Measurements from ENCODE around the gene NSD2. TPM values are rescaled to one million over a fixed set of nuclear protein-coding genes. Genes with fewer than 3 reads are reported as not detected.

The NSD2 gene
- total RNA-seq, 1 experiment from 2014 or later, result 122 TPM

DNA sequence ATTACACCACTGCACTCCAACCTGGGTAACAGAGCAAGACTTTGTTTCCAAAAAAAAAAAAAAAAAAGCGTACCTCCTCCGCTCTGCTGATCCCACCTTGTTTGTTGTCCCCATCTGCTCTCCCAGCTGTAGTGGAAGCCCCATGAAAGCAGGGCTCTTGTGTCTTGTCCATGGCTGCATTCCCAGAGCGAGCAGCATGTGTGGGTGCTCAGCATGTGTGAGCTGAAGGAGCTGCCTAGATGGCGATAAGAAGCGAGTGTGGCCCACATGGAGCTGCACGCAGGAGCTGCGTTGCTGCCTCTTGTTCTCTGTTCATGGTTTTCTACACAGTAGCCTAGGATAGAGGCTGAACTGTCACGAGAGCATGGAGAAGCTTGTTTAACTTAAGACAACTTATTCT is 12.4 kb downstream of the NSD2 start:
- Mint-ChIP-seq H3K4me3 (ENCODE audit: unreplicated experiment) (no peak overlapping the region), H3K27me3 (ENCODE audit: insufficient read depth, unreplicated experiment) (no peaks in the 10 kb centered on the region), H3K36me3 (ENCODE audit: insufficient read depth, unreplicated experiment) (peaks cover 36% of the 10 kb centered on the region), H3K9me3 (ENCODE audit: unreplicated experiment) (no peaks in the 10 kb centered on the region), H3K4me1 (ENCODE audit: low read depth, unreplicated experiment) (peaks cover 23% of the 10 kb centered on the region), H3K27ac (ENCODE audit: unreplicated experiment) (no peak overlapping the region)
- H3K27me3 ChIP-seq (replicated peaks; ENCODE audit: control insufficient read depth, insufficient read depth, low read length), result no peaks in the 10 kb centered on the region
- ChIA-PET CTCF (interaction anchor here (0.6 to 0.9 kb wide), 3 partner anchors 16 to 17 kb away, joined by 3 to 9 read pairs (median 5); no protein-coding TSS in a partner anchor), POLR2A (no interaction called here)
- intact Hi-C loops (cut with micrococcal nuclease; ENCODE audit: unreplicated experiment), result no loop called here
- TF ChIP-seq, protein P1, sequence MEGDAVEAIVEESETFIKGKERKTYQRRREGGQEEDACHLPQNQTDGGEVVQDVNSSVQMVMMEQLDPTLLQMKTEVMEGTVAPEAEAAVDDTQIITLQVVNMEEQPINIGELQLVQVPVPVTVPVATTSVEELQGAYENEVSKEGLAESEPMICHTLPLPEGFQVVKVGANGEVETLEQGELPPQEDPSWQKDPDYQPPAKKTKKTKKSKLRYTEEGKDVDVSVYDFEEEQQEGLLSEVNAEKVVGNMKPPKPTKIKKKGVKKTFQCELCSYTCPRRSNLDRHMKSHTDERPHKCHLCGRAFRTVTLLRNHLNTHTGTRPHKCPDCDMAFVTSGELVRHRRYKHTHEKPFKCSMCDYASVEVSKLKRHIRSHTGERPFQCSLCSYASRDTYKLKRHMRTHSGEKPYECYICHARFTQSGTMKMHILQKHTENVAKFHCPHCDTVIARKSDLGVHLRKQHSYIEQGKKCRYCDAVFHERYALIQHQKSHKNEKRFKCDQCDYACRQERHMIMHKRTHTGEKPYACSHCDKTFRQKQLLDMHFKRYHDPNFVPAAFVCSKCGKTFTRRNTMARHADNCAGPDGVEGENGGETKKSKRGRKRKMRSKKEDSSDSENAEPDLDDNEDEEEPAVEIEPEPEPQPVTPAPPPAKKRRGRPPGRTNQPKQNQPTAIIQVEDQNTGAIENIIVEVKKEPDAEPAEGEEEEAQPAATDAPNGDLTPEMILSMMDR (IDR thresholded peaks at IDR 0.05; ENCODE audit: insufficient read depth in 1 of 2, low read depth in 1 of 2, low read length in 1 of 2, severe bottlenecking in 1 of 2, unreplicated experiment in 1 of 2), result no peak
- BruUV-seq (replicated peaks), result no TSS peak
- no peaks in the 10 kb centered on the region for H3K36me3 ChIP-seq (ENCODE audit: control insufficient read depth, insufficient read depth, low read length)
- H3K4me3 ChIP-seq (ENCODE audit: low read depth, low read length), result no peak overlapping the region
- H3K9me3 ChIP-seq, result no peaks in the 10 kb centered on the region
- H3K4me1 ChIP-seq, result peaks cover 14% of the 10 kb centered on the region
- DNase-seq, result no peak

DNA sequence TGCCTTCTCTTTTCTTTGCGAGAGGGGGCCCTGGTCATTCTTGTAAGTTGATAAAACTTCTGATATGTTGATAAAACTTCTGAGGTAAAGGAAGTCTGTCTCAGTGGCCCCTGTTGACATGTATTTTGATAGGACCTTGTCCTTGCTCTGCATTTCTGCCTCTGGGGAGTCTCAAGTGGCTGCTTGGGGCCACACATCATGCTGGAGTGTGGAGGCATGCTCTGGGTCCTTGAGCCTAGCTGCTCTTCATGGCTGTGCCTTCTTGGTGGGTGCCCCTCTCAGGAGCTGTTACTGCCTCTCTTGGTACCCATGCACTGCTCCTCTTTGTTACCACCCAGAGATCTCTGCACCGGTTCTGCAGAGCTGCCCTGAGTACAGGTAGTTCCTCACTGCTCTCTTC is 14.2 kb downstream of the NSD2 start:
- H3K4me1 Mint-ChIP-seq (ENCODE audit: low read depth, unreplicated experiment), result peaks cover 9% of the 10 kb centered on the region
- no peak overlapping the region for H3K4me3 Mint-ChIP-seq (ENCODE audit: unreplicated experiment)
- H3K4me1 ChIP-seq, result no peaks in the 10 kb centered on the region
- H3K36me3 Mint-ChIP-seq (ENCODE audit: insufficient read depth, unreplicated experiment), result peaks cover 30% of the 10 kb centered on the region
- H3K27ac Mint-ChIP-seq (ENCODE audit: unreplicated experiment), result no peak overlapping the region
- no peak for DNase-seq
- ChIA-PET CTCF (interaction anchor here (0.6 kb wide), 1 partner anchor 26 kb away, joined by 8 read pairs; no protein-coding TSS in a partner anchor), POLR2A (no interaction called here)
- intact Hi-C loops (cut with micrococcal nuclease; ENCODE audit: unreplicated experiment), result no loop called here
- H3K27me3 ChIP-seq (replicated peaks; ENCODE audit: control insufficient read depth, insufficient read depth, low read length), result no peaks in the 10 kb centered on the region
- H3K9me3 ChIP-seq, result no peaks in the 10 kb centered on the region
- H3K36me3 ChIP-seq (ENCODE audit: control insufficient read depth, insufficient read depth, low read length), result no peaks in the 10 kb centered on the region
- no peak overlapping the region for H3K4me3 ChIP-seq (ENCODE audit: low read depth, low read length)
- no peaks in the 10 kb centered on the region for H3K9me3 Mint-ChIP-seq (ENCODE audit: unreplicated experiment)
- TF ChIP-seq, protein P1 (IDR thresholded peaks at IDR 0.05; ENCODE audit: insufficient read depth in 1 of 2, low read depth in 1 of 2, low read length in 1 of 2, severe bottlenecking in 1 of 2, unreplicated experiment in 1 of 2), result no peak
- no TSS peak for BruUV-seq (replicated peaks)
- H3K27me3 Mint-ChIP-seq (ENCODE audit: insufficient read depth, unreplicated experiment), result no peaks in the 10 kb centered on the region

DNA sequence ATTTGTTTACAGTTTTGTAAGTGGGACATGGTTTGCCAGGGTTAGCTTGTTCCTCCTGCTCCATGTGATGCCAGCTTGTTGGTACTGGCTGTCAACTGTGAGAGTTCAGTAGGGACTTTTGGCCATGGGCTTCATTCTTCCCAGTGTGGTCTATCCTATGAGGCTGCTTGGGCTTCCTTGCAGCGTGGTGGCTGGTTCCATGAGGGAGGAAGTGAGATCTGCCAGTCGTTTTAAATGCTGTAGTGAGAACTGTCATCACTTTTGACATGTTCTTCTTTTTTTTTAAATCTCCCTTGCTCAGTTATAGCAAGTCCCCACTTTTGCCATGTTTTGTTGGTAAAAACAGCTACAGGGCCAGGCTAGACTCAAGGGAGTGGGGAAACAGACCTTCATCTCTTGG is 15.9 kb downstream of the NSD2 start:
- Mint-ChIP-seq H3K27ac (ENCODE audit: unreplicated experiment) (no peak overlapping the region), H3K4me3 (ENCODE audit: unreplicated experiment) (no peak overlapping the region), H3K27me3 (ENCODE audit: insufficient read depth, unreplicated experiment) (no peaks in the 10 kb centered on the region), H3K36me3 (ENCODE audit: insufficient read depth, unreplicated experiment) (peaks cover 22% of the 10 kb centered on the region), H3K4me1 (ENCODE audit: low read depth, unreplicated experiment) (peaks cover 4% of the 10 kb centered on the region), H3K9me3 (ENCODE audit: unreplicated experiment) (no peaks in the 10 kb centered on the region)
- POLR2A ChIA-PET, result no interaction called here
- H3K4me3 ChIP-seq (ENCODE audit: low read depth, low read length), result no peak overlapping the region
- intact Hi-C loops (cut with micrococcal nuclease; ENCODE audit: unreplicated experiment), result no loop called here
- DNase-seq, result no peak
- H3K4me1 ChIP-seq, result no peaks in the 10 kb centered on the region
- H3K9me3 ChIP-seq, result no peaks in the 10 kb centered on the region
- H3K36me3 ChIP-seq (ENCODE audit: control insufficient read depth, insufficient read depth, low read length), result no peaks in the 10 kb centered on the region
- H3K27me3 ChIP-seq (replicated peaks; ENCODE audit: control insufficient read depth, insufficient read depth, low read length), result no peaks in the 10 kb centered on the region
- CTCF ChIA-PET, result no interaction called here
- TF ChIP-seq, protein P1 (IDR thresholded peaks at IDR 0.05; ENCODE audit: insufficient read depth in 1 of 2, low read depth in 1 of 2, low read length in 1 of 2, severe bottlenecking in 1 of 2, unreplicated experiment in 1 of 2), result no peak
- no TSS peak for BruUV-seq (replicated peaks)
